Activated CD4-positive, alpha-beta T cell treated with anti-CD3 and anti-CD28 coated beads, Interleukin-2, amount 50 U/mL, for 16 hours (primary cell): ENCODE measurements around the gene TRIM31.
"Not testable (repeated sequence)": the region's sequence is repeated elsewhere in the genome, so short reads cannot be mapped to it uniquely, and the experiment has no call there.

Experiments used
- DNase-seq: peaks from one replicate; pipeline ENCODE4 v3.0.0-alpha.2; 2020

The TRIM31 gene

GRCh38 chr6:30147096-30147495, 34.2 kb upstream of the TRIM31 start:
- DNase-seq = no peak

GRCh38 chr6:30145818-30146217, 32.9 kb upstream of the TRIM31 start:
- DNase-seq = no peak

- no peak for DNase-seq
These were observed 31.9 kb upstream of the TRIM31 start for GRCh38 chr6:30144811-30145210.

DNA sequence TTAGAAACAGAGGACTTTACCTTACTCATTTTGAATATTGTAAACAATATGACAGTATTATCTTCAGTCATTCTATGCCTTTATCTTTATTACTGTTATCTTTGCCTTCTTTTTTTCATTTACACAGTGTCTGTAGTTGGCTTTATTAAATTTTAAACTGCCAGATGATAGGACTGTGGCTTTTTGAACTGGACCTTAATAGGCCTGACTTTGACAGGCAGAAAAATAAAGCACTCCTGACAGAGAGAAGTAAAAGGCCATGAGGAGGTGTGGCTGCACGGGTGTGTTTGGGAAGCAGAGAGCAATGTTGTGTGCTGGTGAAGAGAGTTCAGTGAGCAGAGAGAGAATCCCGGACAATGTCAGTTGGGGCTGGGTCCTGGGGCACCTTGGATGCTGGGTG, 30.9 kb upstream of the TRIM31 start:
- no peak for DNase-seq

- DNase-seq = no peak
These were observed 29.8 kb upstream of the TRIM31 start for GRCh38 chr6:30142665-30143064.

GRCh38 chr6:30140240-30140639, 27.4 kb upstream of the TRIM31 start:
- not testable (repeated sequence) for DNase-seq

- peak; percentile 60 for DNase-seq
These were observed 23.8 kb upstream of the TRIM31 start for GRCh38 chr6:30136570-30137286.

GRCh38 chr6:30135757-30136156, 22.9 kb upstream of the TRIM31 start, which contains the start of gene TRIM40:
Gene TRIM40 (plus strand): TSS chr6:30136140. CDS start chr6:30137037, 897 bp downstream.
- no peak for DNase-seq

DNA sequence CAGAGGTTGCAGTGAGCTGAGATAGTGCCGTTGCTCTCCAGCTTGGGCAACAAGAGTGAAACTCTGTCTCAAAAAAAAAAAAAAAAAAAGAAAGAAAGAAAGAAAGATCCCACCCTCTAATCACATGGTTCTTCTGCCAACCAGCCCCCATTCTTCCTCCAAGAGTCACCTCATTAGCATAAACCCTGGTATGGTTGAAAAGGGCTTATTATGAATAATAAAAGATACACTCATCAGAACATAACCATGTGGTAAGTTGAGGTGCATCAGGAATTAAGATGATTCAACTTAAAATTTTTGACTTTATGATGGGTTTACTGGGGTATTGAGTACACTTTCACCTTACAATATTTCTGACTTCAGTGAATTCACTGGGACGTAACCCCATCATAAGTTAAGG, 22.3 kb upstream of the TRIM31 start:
- DNase-seq = no peak

- DNase-seq = no peak
These were observed 19.1 kb upstream of the TRIM31 start for GRCh38 chr6:30131947-30132497.

DNA sequence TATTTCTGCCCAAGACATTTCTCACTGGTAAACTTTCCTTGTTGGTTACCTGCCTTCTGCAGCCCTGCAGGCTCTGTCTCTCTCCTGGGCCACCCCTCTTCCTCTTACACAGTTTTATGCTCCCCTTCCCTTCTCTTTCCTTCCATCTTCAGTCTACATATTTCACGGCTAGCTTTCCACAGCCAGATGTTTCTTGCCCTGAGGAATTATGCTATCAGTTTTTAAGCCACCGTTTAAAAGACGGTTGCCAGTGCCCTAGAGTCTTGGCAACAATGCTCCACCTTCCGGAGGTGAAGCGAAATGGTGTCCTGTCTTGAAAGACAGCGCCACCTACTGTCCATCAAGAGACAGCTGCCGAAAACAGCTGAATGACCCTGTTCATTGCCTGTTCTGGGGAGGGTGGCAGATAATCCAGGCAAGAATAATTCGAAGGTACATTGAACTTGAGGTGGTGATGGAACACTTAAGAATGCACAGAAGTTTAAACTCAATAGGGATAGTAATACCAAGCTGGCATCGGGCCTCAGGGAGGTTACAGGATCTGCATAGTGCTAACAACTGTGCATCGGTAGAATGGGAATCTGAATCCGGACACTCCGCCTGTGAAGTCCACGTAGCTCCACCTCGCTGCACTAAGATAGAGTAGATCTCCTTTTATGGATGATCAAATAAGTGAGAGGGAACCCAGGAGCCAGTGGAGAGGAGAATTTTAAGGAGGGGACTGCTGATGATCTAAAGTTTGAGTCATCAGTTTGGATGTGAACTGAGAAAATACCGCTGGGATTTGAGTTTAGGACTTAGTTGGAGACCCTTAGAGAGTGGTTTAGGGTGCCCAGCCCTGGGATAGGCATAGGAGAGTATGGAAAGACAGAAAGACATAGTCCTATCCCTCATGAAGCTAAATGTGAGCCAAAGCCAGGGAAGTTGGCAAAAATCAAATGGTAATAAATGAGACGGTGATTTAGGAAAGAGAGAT, 18.3 kb upstream of the TRIM31 start:
- DNase-seq = peak; percentile 82

- DNase-seq = no peak
These were observed 17.3 kb upstream of the TRIM31 start for GRCh38 chr6:30130179-30130679.

GRCh38 chr6:30129265-30130178, 16.6 kb upstream of the TRIM31 start:
- no peak for DNase-seq

- DNase-seq = no peak
These were observed 14.6 kb upstream of the TRIM31 start for GRCh38 chr6:30127238-30128093.

DNA sequence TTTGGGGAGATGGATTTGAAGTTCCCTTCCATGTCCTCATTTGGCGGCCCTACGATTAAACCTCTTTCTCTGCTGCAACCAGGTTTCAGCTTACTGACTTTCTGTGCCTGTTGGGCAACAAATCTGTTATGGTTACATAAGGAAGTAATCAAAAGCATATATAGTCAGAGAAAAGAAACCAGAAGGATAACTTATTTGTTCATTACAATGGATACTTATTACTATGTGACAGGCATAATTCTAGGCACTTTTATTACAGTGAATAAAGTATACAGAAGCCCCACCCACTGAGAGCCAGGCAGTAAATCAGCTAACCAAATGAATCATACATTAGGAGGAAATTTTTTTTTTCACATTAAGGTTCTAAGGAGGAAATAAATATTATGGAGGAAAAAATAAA, 9.6 kb upstream of the TRIM31 start:
- no peak for DNase-seq

GRCh38 chr6:30121446-30122366, 8.8 kb upstream of the TRIM31 start:
- no peak for DNase-seq

GRCh38 chr6:30118691-30119090, 5.8 kb upstream of the TRIM31 start:
- DNase-seq = not testable (repeated sequence)

DNA sequence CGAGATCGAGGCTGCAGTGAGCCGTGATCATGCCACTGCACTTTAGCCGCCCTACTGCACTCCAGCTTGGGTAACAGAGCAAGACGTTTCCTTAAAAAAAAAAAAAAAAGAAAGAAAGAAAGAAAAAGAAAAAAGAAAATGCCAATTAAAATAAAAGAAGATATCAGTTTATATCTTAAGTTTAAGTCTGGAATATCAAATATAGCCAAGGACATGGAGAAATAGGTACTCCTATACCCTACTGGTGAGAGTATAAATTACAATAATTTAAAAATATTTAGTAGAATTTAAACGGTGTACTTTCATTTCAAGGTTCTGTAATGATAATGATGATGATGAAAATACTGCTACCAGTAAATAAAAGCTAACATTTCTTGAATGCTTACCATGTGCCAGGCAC, 3.8 kb upstream of the TRIM31 start:
- DNase-seq = no peak

- DNase-seq = no peak
These were observed 951 bp upstream of the TRIM31 start for GRCh38 chr6:30113841-30114240.

DNA sequence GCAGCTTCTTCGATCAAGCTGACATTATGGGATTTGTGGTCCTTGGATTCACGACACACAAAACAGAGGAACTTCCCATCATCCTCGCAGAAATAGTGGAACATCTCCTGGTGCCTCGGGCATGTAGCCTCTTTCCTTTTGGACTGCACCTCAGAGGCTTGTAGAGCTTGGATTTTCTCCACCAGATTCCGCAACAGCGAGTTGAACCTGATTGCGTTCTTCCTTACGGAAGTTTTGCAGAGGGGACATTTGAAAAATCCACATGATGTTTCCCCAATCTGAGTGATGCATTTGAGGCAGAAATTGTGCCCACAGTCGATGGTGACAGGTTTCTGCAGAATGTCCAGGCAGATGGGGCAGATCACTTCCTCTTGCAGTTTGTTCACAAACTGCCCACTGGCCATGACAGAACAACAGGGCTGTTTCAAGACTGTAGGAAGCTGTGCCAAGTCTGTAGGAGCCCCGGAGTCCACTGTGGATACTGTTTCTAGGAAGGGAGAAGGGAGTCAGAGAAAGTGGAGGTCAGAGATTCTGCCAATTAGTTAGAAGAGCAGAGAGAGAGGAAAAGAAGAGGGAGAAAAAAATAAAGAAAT, 392 bp downstream of the TRIM31 start:
- no peak for DNase-seq
